ENCODE data around the gene EXOC4. TPM values are rescaled to one million over a fixed set of nuclear protein-coding genes. Genes with fewer than 3 reads are reported as not detected.

Gene EXOC4
- total RNA-seq, 4 donors from 2014 or later = 52.4 to 82.2 (median 67.0) TPM

GRCh38 chr7:133593561-133593960 is 340.7 kb downstream of the EXOC4 start:
- intact Hi-C loops (cut with DNase I; ENCODE audit: low total_unique reads) = no loop called here
- TF ChIP-seq CTCF (IDR thresholded peaks at IDR 0.05) (no peak), POLR2A (IDR thresholded peaks at IDR 0.05) (no peak)

DNA sequence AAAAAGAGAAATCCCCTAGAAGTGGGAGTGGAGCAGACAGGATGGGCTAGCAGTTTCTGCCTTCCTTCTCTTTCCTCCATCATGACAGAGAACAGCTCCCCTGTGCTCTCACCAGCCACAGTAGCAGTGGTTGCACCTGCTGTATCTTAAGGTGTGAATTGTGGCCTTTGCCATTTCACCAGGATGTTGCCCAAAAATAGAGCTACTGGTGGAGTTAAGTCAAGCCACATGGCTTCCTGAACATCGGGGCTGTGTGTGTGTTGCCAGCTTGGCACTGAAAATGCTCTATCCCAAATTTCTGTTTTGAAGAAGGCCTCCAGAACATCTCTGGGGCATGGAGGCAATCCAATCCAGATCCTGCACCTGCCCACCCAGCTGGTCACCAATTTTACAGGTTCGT is 348.7 kb downstream of the EXOC4 start:
- no peak for DNase-seq (ENCODE audit: low spot score in 2 of 2)
- WGBS, 2 donors = 40 to 42% methylated on average over 2 of the region's 2 CpGs
- H3K4me3 ChIP-seq (ENCODE audit: low read depth, poor library complexity, severe bottlenecking) = no peak overlapping the region
- no peak for TF ChIP-seq POLR2A (IDR thresholded peaks at IDR 0.05)
- no peak for TF ChIP-seq CTCF (IDR thresholded peaks at IDR 0.05)
- intact Hi-C loops (cut with DNase I; ENCODE audit: low total_unique reads) = no loop called here

More at GRCh38 chr7:133593561-133593960, 340.7 kb downstream of the EXOC4 start:
- H3K4me3 ChIP-seq (ENCODE audit: low read depth, poor library complexity, severe bottlenecking) = no peak overlapping the region
- DNase-seq (ENCODE audit: low spot score in 2 of 2) = no peak

DNA sequence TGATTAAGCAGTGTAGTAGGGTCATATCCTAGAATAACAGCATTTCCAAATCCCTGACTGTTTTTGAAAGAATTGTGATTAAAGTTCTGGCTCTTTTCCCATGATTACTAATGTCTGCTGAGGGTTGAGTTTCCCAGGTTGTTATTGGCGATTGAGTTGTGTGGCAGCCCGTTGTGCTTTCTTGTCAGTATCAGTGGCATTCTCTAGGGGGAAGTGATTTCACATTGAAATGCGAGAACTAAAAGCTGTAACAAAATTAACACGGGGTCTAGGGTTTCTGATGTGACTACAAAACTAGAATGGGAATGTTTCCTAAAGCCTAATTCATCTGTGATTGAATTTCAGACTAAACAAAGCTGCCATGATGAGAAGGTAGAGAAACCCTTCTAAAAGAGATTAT is 349.4 kb downstream of the EXOC4 start:
- 50 to 52% methylated on average over 4 of the region's 4 CpGs for WGBS, 2 donors
- no peak overlapping the region for H3K4me3 ChIP-seq (ENCODE audit: low read depth, poor library complexity, severe bottlenecking)
- intact Hi-C loops (cut with DNase I; ENCODE audit: low total_unique reads) = no loop called here
- TF ChIP-seq CTCF (IDR thresholded peaks at IDR 0.05) = no peak
- no peak for TF ChIP-seq POLR2A (IDR thresholded peaks at IDR 0.05)
- no peak for DNase-seq (ENCODE audit: low spot score in 2 of 2)

- H3K4me3 ChIP-seq (ENCODE audit: low read depth, poor library complexity, severe bottlenecking) = no peak overlapping the region
- WGBS, 2 donors = 78 to 84% methylated on average over 4 of the region's 4 CpGs
- TF ChIP-seq CTCF (IDR thresholded peaks at IDR 0.05) = no peak
- TF ChIP-seq POLR2A (IDR thresholded peaks at IDR 0.05) = no peak
- DNase-seq (ENCODE audit: low spot score in 2 of 2) = no peak
- intact Hi-C loops (cut with DNase I; ENCODE audit: low total_unique reads) = no loop called here
Measured at GRCh38 chr7:133606991-133607390, 354.1 kb downstream of the EXOC4 start.

- intact Hi-C loops (cut with DNase I; ENCODE audit: low total_unique reads) = no loop called here
- 83 to 85% methylated on average over 1 of the region's 1 CpG for WGBS, 2 donors
- no peak overlapping the region for H3K4me3 ChIP-seq (ENCODE audit: low read depth, poor library complexity, severe bottlenecking)
- no peak for DNase-seq (ENCODE audit: low spot score in 2 of 2)
- TF ChIP-seq POLR2A (IDR thresholded peaks at IDR 0.05) (no peak), CTCF (IDR thresholded peaks at IDR 0.05) (no peak)
Measured at GRCh38 chr7:133609806-133610205, 356.9 kb downstream of the EXOC4 start.

DNA sequence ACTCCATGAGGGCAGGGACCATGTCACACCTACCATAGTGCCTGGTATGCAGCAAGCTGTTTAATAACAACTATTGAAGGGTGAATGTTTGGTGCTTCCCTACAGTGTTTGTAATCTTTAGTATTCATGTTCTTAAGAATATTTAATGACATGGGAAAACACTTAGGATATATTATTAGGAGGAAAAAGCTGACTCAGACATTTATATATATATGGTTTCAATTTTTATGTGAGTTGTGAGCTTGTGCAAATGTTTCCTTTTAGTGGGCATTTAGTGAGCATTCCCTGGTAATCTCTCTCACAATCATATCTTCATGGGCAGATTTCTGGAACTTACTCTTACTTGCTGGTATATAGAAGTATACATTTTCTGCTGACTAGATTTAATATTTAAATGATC is 359.1 kb downstream of the EXOC4 start:
- intact Hi-C loops (cut with DNase I; ENCODE audit: low total_unique reads) = no loop called here

More for the DNA sequence above, 359.1 kb downstream of the EXOC4 start:
- no peak for DNase-seq (ENCODE audit: low spot score in 2 of 2)
- H3K4me3 ChIP-seq (ENCODE audit: low read depth, poor library complexity, severe bottlenecking) = no peak overlapping the region
- no peak for TF ChIP-seq POLR2A (IDR thresholded peaks at IDR 0.05)

Data from lower leg skin (tissue), 4 donors.